ENCODE results near the gene TKT.
A peak's percentile ranks its signal among the peaks of the same experiment; 100 is the strongest.

Gene TKT

GRCh38 chr3:53223541-53223966, 32.3 kb downstream of the TKT start:
- no peak for DNase-seq

GRCh38 chr3:53223025-53223424, 32.8 kb downstream of the TKT start:
- no peak for DNase-seq

GRCh38 chr3:53222183-53222901, 33.5 kb downstream of the TKT start:
- DNase-seq: no peak

- no peak for DNase-seq
Measured at GRCh38 chr3:53221827-53222182, 34.0 kb downstream of the TKT start.

GRCh38 chr3:53221345-53221744, 34.5 kb downstream of the TKT start:
- DNase-seq: no peak

DNA sequence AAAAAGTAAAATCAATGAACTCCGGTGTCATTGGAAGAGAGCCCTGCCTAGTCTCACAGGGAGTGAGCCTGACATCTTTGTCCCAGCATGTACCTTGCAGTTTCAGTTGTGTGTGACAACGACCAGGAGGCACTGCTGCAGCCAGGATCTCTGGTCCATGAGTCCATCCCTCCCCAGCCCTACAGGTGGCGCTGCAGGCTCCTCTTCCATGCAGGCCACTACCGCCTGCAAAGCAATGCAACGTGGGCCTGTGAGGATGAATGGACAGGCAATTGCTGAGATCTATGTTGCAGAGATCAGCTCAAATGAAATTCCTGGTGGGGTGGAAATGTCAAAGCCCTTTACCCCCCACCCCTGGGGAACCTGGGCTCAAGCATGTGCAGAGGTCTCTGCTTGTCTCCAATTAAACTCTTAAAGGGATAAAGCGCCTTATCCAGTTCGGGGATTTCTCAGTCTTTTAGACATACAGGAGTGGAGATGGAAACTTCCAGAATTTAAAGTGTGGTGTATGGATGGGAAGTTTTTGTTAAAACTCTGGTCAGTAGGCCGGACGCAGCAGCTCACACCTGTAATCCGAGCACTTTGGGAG, 35.8 kb downstream of the TKT start:
- peak; percentile 79 for DNase-seq

- no peak for DNase-seq
Measured at GRCh38 chr3:53218131-53218530, 37.7 kb downstream of the TKT start.

GRCh38 chr3:53217175-53217574, 38.6 kb downstream of the TKT start:
- no peak for DNase-seq

DNA sequence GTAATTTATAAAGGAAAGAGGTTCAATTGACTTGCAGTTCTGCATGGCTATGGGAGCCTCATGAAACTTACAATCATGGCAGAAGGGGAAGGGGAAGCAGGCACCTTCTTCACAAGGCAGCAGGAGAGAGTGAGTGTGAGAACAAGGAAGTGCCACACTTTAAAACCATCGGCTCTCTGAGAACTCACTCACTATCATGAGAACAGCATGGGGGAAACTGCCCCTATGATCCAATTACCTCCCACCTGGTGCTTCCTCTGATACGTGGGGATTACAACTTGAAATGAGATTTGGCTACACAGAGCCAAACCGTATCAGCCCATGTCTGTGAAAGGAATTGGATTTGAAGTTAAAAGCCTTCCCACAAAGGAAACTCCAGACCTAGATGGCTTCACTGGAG, 39.1 kb downstream of the TKT start:
- DNase-seq: no peak

GRCh38 chr3:53215816-53216215, 40.0 kb downstream of the TKT start:
- no peak for DNase-seq

DNA sequence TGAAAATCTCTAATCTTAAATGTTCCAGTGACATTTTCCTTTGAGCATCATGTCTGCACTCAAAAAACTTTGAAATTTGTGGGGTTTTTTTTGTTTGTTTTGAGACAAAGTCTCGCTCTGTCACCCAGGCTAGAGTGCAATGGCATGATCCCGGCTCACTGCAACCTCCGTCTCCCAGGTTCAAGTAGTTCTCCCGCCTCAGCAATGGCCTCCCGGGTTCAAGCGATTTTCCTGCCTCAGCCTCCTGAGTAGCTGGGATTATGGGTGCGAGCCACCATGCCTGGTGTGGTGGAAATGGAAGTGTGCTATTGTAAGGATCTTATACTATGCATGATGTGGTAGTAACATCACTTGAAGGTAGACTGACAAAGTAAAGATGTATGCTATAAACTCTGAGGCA, 42.5 kb downstream of the TKT start:
- no peak for DNase-seq

- DNase-seq: no peak
Measured at GRCh38 chr3:53211706-53212702, 43.8 kb downstream of the TKT start.

GRCh38 chr3:53202331-53203015, 53.3 kb downstream of the TKT start:
- no peak for DNase-seq

GRCh38 chr3:53200501-53201498, 55.0 kb downstream of the TKT start:
- DNase-seq: no peak

- no peak for DNase-seq
Measured at GRCh38 chr3:53199834-53200233, 56.0 kb downstream of the TKT start.

DNA sequence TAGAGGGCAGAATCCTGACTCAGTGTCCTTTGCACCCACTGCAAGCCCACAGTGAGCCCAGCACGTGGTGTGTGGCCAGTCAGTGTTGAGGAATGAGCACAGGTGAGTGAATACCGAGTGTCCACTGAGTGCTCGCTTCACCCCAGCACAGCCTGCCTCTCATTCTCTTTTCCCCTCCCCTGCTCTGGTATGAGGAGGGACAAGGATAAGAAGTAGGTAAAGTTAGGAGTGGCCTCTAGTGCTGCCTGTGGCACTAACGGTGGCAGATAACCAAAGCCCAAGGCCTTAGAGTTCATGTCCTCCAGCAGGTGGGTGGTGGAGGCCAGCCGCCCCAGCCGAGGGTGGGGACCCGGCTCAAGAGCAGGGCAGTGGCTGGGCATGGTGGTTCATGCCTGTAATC, 56.8 kb downstream of the TKT start:
- no peak for DNase-seq

DNA sequence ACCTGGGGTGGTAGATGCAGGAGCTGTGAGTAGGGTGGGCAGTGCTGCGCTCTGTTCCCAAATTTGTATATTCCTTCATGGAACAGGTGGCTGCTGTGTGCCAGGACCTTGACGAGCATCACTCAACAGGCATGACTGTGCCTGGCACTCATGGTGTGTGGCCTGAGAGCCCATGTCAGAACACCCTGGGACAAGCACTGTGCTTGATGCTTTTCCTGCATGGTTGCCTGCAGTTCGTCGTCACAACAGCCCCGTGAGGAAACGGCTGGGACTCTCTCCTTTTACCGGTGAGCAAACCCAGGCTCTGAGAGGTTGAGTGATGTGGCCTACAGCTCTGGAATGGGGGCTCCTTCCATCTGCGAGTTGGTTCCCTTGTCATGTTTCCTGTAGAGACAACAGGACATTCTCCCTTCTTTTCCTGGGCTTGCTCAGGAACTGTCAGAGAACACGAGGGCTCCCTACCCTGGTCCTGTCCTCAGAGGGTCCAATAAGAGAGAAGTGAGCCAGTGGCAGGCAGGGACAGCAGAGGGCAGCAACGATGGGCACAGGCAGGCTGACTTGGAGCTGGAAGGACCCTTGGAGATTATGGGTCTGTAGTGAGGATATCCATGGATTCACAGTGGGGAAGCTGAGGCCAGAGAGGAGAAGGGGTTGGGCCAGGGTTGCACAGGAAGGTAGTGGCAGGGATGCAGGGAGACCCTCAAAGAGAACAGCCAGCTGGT, 57.4 kb downstream of the TKT start:
- DNase-seq: no peak

GRCh38 chr3:53196575-53197407, 59.0 kb downstream of the TKT start:
- peak; percentile 61 for DNase-seq

- DNase-seq: peak; percentile 58
Measured at GRCh38 chr3:53195602-53196574, 59.9 kb downstream of the TKT start.

All from activated naive CD4-positive, alpha-beta T cell treated with Interleukin-2 at 50 U/mL for 16 hours (primary cell).